SK-N-SH (cell line): ENCODE data around the gene EYA2. TPM values are rescaled to one million over a fixed set of nuclear protein-coding genes. Genes with fewer than 3 reads are reported as not detected.

ENCODE experiments used
- CTCF ChIA-PET: fragments of 300-600, 350-600 bp; formaldehyde crosslinking; extraction: SDS; loops from one replicate; lab custom pipeline; 2021; lab: Yijun Ruan, JAX
- POLR2A ChIA-PET: fragments of 350-600 bp; sonication (Branson Sonifier 250); formaldehyde crosslinking; extraction: SDS; loops from one replicate; lab custom pipeline; 2020; ENCODE audit warnings: antibody characterized with exemption, inconsistent platforms; lab: Yijun Ruan, JAX
- DNase-seq: peaks from one replicate; pipeline ENCODE4 v3.0.0; 2012
- H2AFZ ChIP-seq: fragments of 200-600 bp; sonication (generic); 2 replicates; pipeline ENCODE4 v1.8.1; 2016; ENCODE audit warnings: antibody characterized with exemption, mild to moderate bottlenecking, low read depth
- H3F3A ChIP-seq: fragments of 200-600 bp; sonication (generic); replicated peaks from 2 replicates; pipeline ENCODE3; 2016; ENCODE audit warnings: antibody characterized with exemption, mild to moderate bottlenecking; ENCODE audit not compliant: insufficient read depth
- H3K27ac ChIP-seq, 2 experiments: fragments of 200-500 bp in 1 of 2; fragments of 200-600 bp in 1 of 2; sonication (Bioruptor generic) in 1 of 2; sonication (generic), shearing (Covaris generic) in 1 of 2; 2 replicates each; pipeline versions ENCODE4 v1.5.1 to v1.6.1; 2014 to 2016; ENCODE audit warnings: low read depth in 2 of 2, inconsistent platforms in 1 of 2, low read length in 1 of 2, mild to moderate bottlenecking in 1 of 2, mixed read lengths in 1 of 2
- H3K27me3 ChIP-seq: fragments of 200-600 bp; sonication (generic), shearing (Covaris generic); 2 replicates; pipeline ENCODE4 v1.6.1; 2016; ENCODE audit warnings: mixed run types; ENCODE audit not compliant: insufficient read depth
- H3K36me3 ChIP-seq, 2 experiments: fragments of 200-500 bp in 1 of 2; fragments of 200-600 bp in 1 of 2; sonication (Bioruptor generic) in 1 of 2; sonication (generic) in 1 of 2; replicated peaks in 1 of 2; 2 replicates each; pipeline versions ENCODE3 to v1.5.1; 2014 to 2016; ENCODE audit warnings: low read length in 1 of 2, mild to moderate bottlenecking in 1 of 2; ENCODE audit not compliant: insufficient read depth in 2 of 2, control insufficient read depth in 1 of 2
- H3K4me1 ChIP-seq, 2 experiments: fragments of 200-500 bp in 1 of 2; fragments of 200-600 bp in 1 of 2; sonication (Bioruptor generic) in 1 of 2; sonication (generic), shearing (Covaris generic) in 1 of 2; 2 replicates each; pipeline versions ENCODE4 v1.5.1 to v1.6.1; 2014 to 2016; ENCODE audit warnings: low read depth in 1 of 2, low read length in 1 of 2, mixed run types in 1 of 2; ENCODE audit not compliant: insufficient read depth in 2 of 2, control insufficient read depth in 1 of 2
- H3K4me2 ChIP-seq: fragments of 200-600 bp; sonication (generic), shearing (Covaris generic); 2 replicates; pipeline ENCODE4 v1.6.1; 2017; ENCODE audit warnings: mixed run types
- H3K4me3 ChIP-seq, 2 experiments: fragments of 200-500 bp in 1 of 2; fragments of 200-600 bp in 1 of 2; sonication (Bioruptor generic) in 1 of 2; sonication (generic), shearing (Covaris generic) in 1 of 2; 2 replicates each; pipeline versions ENCODE4 v1.5.1 to v1.8.1; 2014 to 2016; ENCODE audit warnings: low read depth in 2 of 2, inconsistent platforms in 1 of 2, low read length in 1 of 2, mild to moderate bottlenecking in 1 of 2, mixed read lengths in 1 of 2, moderate library complexity in 1 of 2
- H3K79me2 ChIP-seq: fragments of 200-600 bp; sonication (generic); 2 replicates; pipeline ENCODE4 v1.8.1; 2017; ENCODE audit warnings: mild to moderate bottlenecking; ENCODE audit not compliant: insufficient read depth
- H3K9ac ChIP-seq: fragments of 200-600 bp; sonication (generic); 2 replicates; pipeline ENCODE4 v1.6.1; 2017; ENCODE audit warnings: mixed run types
- H3K9me2 ChIP-seq: fragments of 200-600 bp; sonication (generic); 2 replicates; pipeline ENCODE4 v1.6.1; 2017; ENCODE audit warnings: mixed run types
- H3K9me3 ChIP-seq: fragments of 200-600 bp; sonication (generic); 2 replicates; pipeline ENCODE4 v1.6.1; 2017; ENCODE audit warnings: mixed run types, mild to moderate bottlenecking, moderate library complexity
- H4K20me1 ChIP-seq: fragments of 200-600 bp; sonication (generic); 2 replicates; pipeline ENCODE4 v1.6.1; 2017; ENCODE audit warnings: mild to moderate bottlenecking, mixed run types; ENCODE audit not compliant: insufficient read depth
- CTCF ChIP-seq: fragments of 200-600 bp; sonication (generic); IDR thresholded peaks from 2 replicates; pipeline ENCODE4 v1.6.1; 2017; ENCODE audit warnings: antibody characterized with exemption, mild to moderate bottlenecking, moderate library complexity
- ELF1 ChIP-seq: IDR thresholded peaks from 2 replicates; pipeline ENCODE4 v1.4.0; 2012
- EP300 ChIP-seq, 2 experiments: IDR thresholded peaks; 2 replicates each; pipeline versions ENCODE4 v1.4.0 to v1.6.1; 2012; ENCODE audit warnings: borderline replicate concordance in 1 of 2, low read depth in 1 of 2, low read length in 1 of 2
- EZH2phosphoT487 ChIP-seq: fragments of 200-600 bp; sonication (generic); IDR thresholded peaks from 2 replicates; pipeline ENCODE4 v1.6.1; 2017; ENCODE audit warnings: low read depth, mixed run types, mild to moderate bottlenecking, antibody characterized with exemption, moderate library complexity, borderline replicate concordance
- FOSL2 ChIP-seq: IDR thresholded peaks from 2 replicates; pipeline ENCODE4 v1.4.0; 2012; ENCODE audit warnings: low read depth, mild to moderate bottlenecking, moderate library complexity, borderline replicate concordance
- GABPA ChIP-seq: IDR thresholded peaks from 2 replicates; pipeline ENCODE4 v1.4.0; 2012; ENCODE audit warnings: low read depth, mild to moderate bottlenecking
- JUND ChIP-seq: IDR thresholded peaks from 2 replicates; pipeline ENCODE4 v1.4.0; 2012
- MEF2A ChIP-seq: IDR thresholded peaks from 2 replicates; pipeline ENCODE4 v1.4.0; 2012; ENCODE audit warnings: low read depth, borderline replicate concordance
- MXI1 ChIP-seq: IDR thresholded peaks from 2 replicates; pipeline ENCODE4 v1.6.1; 2012; ENCODE audit warnings: mild to moderate bottlenecking, low read depth, low read length, improper control_type of control experiment
- NRF1 ChIP-seq: IDR thresholded peaks from 2 replicates; pipeline ENCODE4 v1.6.1; 2012; ENCODE audit warnings: low read depth, mild to moderate bottlenecking, low read length
- RCOR1 ChIP-seq: fragments of 150-350 bp; IDR thresholded peaks from 2 replicates; pipeline ENCODE4 v1.6.1; 2017; ENCODE audit warnings: antibody characterized with exemption, low read length
- REST ChIP-seq: IDR thresholded peaks from 2 replicates; pipeline ENCODE4 v1.6.1; 2012; ENCODE audit warnings: mild to moderate bottlenecking, low read depth, low read length, moderate library complexity
- TCF12 ChIP-seq: IDR thresholded peaks from 2 replicates; pipeline ENCODE4 v1.4.0; 2012
- USF1 ChIP-seq: IDR thresholded peaks from 2 replicates; pipeline ENCODE4 v1.4.0; 2012; ENCODE audit warnings: low read depth, borderline replicate concordance
- YY1 ChIP-seq: IDR thresholded peaks from 2 replicates; pipeline ENCODE4 v1.4.0; 2012; ENCODE audit warnings: low read depth, mild to moderate bottlenecking
- ZBTB33 ChIP-seq: IDR thresholded peaks from 2 replicates; pipeline ENCODE4 v1.4.0; 2012; ENCODE audit warnings: low read depth, borderline replicate concordance
- polyA plus RNA-seq, 3 experiments: library from polyadenylated mRNA; depleted of rRNA; stranded (reverse); fragments of >200 nt; gene quantifications; 2 replicates each; pipeline ENCODE4 v1.2.3, GENCODE V29; 2012
- TF ChIP-seq, protein P1 (sequence below): fragments of 150-350 bp; IDR thresholded peaks from 2 replicates; pipeline ENCODE4 v1.6.1; 2016; ENCODE audit warnings: mild to moderate bottlenecking, low read depth, low read length
- TF ChIP-seq, protein P2 (sequence below): IDR thresholded peaks from 2 replicates; pipeline ENCODE4 v1.4.0; 2012; ENCODE audit warnings: low read depth

EYA2 gene
- polyA plus RNA-seq, 1 of the 3 experiments (the other 2 are of a cell fraction) = 0.05 TPM

DNA sequence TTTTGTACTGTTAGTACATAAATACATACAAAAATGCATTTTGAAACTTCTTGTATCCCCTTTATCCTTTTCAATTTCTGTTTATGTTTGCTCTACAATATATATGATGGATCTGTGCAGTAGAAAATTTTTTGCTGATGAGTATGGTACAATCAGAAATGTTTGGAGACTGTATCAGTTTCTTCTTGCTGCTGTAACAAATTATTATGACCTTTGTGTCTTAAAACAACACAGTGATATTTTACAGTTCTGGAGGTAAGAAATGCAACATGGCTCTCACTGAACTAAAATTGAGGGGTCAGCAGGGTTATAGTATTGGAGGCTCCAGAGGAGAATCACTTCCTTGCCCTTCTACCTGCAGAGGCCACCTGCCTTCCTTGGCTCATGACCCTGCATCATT lies 184.4 kb downstream of the EYA2 start:
- CTCF ChIA-PET = no interaction called here

More for the DNA sequence above, 184.4 kb downstream of the EYA2 start:
- TF ChIP-seq USF1 (no peak), EP300 (IDR thresholded peaks at IDR 0.05; ENCODE audit: borderline replicate concordance in 1 of 2, low read depth in 1 of 2, low read length in 1 of 2) (no peak), MXI1 (no peak), ZBTB33 (no peak), FOSL2 (no peak), ELF1 (no peak), YY1 (no peak), CTCF (no peak), NRF1 (no peak), REST (no peak), EZH2phosphoT487 (no peak), MEF2A (no peak), GABPA (no peak), JUND (no peak), RCOR1 (no peak), TCF12 (no peak)
- TF ChIP-seq, protein P1, sequence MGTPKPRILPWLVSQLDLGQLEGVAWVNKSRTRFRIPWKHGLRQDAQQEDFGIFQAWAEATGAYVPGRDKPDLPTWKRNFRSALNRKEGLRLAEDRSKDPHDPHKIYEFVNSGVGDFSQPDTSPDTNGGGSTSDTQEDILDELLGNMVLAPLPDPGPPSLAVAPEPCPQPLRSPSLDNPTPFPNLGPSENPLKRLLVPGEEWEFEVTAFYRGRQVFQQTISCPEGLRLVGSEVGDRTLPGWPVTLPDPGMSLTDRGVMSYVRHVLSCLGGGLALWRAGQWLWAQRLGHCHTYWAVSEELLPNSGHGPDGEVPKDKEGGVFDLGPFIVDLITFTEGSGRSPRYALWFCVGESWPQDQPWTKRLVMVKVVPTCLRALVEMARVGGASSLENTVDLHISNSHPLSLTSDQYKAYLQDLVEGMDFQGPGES = no peak
- TF ChIP-seq, protein P2, sequence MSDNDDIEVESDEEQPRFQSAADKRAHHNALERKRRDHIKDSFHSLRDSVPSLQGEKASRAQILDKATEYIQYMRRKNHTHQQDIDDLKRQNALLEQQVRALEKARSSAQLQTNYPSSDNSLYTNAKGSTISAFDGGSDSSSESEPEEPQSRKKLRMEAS = no peak
- H3K9me2 ChIP-seq = no peaks in the 10 kb centered on the region
- H3K36me3 ChIP-seq = no peaks in the 10 kb centered on the region
- no peaks in the 10 kb centered on the region for H3K27me3 ChIP-seq
- no peak for DNase-seq
- no peaks in the 10 kb centered on the region; the same call in 1 of the 2 replicates for H3K9me3 ChIP-seq
- H3K4me1 ChIP-seq = no peaks in the 10 kb centered on the region
- H3K4me2 ChIP-seq = no peak overlapping the region
- H3K4me3 ChIP-seq = no peak overlapping the region
- no peak overlapping the region for H3K27ac ChIP-seq
- POLR2A ChIA-PET = no interaction called here
- H4K20me1 ChIP-seq = no peaks in the 10 kb centered on the region
- H2AFZ ChIP-seq = no peak overlapping the region
- H3K79me2 ChIP-seq = no peaks in the 10 kb centered on the region
- H3F3A ChIP-seq = no peaks in the 10 kb centered on the region
- H3K9ac ChIP-seq = no peak overlapping the region
